GM21528 (cell line): Measurements from ENCODE around the gene ZFHX3.
A peak's percentile ranks its signal among the peaks of the same experiment; 100 is the strongest.

Experiments
- ATAC-seq: cut with Tn5 transposase; IDR thresholded peaks from one replicate; pipeline ENCODE4 v1.9.1; 2021; ENCODE audit warnings: mild to moderate bottlenecking, moderate library complexity; ENCODE audit not compliant: unreplicated experiment, low FRiP score

Gene ZFHX3

GRCh38 chr16:72838951-72839350 lies 209.0 kb downstream of the ZFHX3 start:
- no peak for ATAC-seq

- no peak for ATAC-seq
Observed at GRCh38 chr16:72838586-72838910, 209.4 kb downstream of the ZFHX3 start.

DNA sequence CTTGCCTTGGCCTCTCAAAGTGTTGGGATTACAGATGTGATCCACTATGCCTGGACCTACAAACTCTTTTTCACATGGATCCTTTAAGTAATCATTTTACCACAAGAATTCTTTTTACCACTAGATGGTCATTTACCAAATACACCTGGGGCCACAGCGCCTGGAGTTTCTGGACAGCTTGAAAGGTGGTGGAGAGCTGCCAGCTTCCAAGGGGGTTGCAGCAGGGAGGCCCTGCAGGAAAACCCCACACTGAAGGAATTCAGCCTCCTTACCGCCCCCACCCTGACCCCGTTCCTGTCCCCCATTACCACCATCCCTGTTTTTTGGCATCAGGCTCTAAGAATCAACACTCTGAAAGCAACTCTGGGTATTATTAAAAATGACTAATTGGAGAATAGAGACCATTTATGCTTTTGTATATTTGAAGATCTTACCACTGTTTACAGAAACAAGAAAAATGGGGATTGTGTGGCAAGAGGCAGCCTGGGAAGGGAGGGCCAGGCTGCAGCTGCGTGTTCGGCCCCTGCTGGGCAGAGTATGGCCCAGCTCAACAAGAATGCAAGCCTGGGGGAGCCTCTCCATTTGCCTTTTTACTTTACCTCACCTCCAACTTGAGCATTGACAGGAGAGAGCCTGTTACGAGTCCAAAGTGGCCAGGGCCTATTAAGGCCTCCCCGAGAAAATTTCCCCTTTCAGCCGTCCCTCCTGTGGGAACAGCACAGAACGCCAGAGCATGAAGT lies 209.9 kb downstream of the ZFHX3 start:
- no peak for ATAC-seq

- ATAC-seq: no peak
Observed at GRCh38 chr16:72836985-72837384, 210.9 kb downstream of the ZFHX3 start.

- no peak for ATAC-seq
Observed at GRCh38 chr16:72836181-72836580, 211.7 kb downstream of the ZFHX3 start.

DNA sequence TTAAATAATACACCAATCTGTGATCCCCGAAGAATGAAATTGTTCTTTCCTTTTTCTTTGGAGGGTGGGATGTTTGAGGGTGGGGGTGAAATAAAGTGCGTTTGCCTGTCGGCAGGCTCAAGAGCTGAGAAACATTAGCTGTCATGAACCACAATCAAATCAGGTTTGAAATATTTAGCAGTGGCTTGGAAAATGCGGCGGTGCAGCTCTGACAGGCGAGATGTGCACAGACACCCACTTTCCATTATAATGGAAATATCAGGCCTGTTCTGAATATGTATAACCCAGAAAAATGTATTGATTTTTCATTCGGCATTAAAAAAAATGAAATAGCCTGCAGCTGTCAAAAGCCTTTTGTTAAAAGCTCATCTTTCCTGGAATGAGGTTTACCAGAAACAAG lies 212.8 kb downstream of the ZFHX3 start:
- no peak for ATAC-seq

- ATAC-seq: no peak
Observed at GRCh38 chr16:72834499-72834898, 213.4 kb downstream of the ZFHX3 start.

DNA sequence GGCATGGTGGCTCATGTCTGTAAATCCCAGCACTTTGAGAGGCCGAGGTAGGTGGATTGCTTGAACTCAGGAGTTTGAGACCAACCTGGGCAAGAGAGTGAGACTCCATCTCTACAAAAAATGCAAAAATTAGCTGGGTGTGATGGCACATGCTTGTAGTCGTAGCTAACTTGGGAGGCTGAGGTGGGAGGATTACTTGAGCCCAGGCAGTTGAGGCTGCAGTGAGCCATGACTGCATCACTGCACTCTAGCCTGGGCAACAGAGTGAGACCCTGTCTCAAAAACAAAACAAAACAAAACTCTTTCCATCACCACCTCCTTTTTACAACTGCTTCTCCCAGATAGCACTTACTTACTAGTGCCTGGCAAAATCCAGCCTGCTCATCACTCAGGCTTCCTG lies 214.0 kb downstream of the ZFHX3 start:
- no peak for ATAC-seq

GRCh38 chr16:72833482-72833881 lies 214.4 kb downstream of the ZFHX3 start:
- ATAC-seq: no peak

DNA sequence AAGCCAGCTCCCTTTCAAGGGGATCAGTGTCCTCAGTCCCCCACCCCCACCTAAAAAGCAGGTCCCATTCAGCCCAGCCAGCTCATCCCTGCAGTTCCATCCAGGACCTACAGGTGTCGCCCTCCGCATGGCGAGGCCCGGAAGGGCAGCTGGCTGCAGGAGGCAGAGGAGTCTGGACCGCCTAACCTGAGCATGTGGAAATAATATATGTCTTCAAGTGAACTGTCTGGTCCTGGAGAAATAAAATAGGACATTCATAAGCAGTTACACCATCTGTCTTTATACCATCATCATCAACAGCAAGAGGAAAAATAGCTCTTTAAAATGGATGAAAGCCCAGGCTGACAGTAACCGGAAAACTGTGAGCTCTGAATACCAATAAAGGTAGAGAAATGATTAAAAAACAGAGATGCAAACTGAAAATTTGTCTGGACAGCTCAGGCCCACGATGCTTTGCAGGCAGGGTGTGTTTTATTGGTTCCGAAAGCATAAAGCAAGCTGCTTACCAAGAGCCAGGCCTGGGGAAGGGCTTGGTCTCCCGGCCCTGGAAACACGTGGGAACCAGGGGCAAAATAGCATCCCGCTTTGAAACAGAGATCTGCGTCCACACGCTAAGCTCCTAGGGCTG lies 215.2 kb downstream of the ZFHX3 start:
- peak; percentile 66 for ATAC-seq

GRCh38 chr16:72829846-72830775 lies 217.8 kb downstream of the ZFHX3 start:
- ATAC-seq: no peak

DNA sequence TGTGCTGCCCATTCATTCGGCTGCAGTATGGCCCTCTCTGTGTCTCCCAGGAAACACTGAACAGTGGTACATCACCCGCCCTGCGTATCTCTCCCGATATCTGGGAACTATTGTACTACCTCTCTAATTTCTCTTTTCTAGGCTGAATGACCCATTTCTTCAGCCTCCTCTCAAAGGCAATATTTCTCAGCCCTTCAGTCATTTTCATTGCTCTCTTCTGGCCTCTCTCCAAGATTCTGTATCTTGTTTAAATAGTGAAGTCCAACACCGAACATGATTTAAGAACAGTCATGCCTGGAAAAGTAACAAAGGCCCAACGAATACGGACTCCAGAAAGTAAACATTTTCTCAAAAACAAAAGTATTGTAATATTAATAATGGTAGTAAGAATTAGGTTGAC lies 220.1 kb downstream of the ZFHX3 start:
- no peak for ATAC-seq

GRCh38 chr16:72825912-72826621 lies 221.9 kb downstream of the ZFHX3 start:
- ATAC-seq: no peak

- ATAC-seq: no peak
Observed at GRCh38 chr16:72824761-72825160, 223.2 kb downstream of the ZFHX3 start.

GRCh38 chr16:72824027-72824426 lies 223.9 kb downstream of the ZFHX3 start:
- no peak for ATAC-seq

DNA sequence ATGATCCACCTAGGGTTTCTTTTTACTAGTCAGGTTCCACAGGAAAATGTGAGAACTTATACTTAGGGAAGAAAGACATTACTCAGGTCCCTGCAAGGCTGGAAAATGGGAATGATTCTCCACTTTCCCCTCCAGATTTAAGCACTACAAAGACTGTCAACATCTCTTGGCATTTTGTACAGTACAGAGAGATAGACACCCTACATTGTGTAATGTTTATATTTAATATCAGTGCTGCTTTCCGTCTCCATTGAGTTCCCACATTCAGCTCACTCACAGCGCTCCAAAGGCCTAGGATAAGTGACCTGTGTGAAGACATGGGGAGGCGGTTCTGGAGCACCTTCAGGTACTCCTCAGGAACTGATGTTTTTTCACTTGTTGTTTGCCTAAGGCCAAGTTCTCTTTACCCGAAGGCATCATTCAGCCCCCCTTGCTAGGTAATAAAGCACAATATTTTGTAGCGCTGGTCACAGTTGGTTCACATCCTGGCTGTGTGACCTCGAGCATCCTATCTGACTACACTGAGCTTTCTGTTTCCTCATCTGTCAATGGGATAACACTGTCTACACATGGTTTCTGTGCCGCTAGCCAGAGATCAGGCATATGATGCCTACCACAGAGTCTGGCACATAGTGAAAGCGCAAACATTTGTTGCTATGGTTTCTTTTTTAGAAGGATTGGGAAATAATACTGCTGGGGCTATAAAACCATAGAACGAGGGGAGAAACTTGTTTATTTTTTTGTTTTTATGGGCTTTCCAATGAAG lies 226.6 kb downstream of the ZFHX3 start:
- no peak for ATAC-seq

DNA sequence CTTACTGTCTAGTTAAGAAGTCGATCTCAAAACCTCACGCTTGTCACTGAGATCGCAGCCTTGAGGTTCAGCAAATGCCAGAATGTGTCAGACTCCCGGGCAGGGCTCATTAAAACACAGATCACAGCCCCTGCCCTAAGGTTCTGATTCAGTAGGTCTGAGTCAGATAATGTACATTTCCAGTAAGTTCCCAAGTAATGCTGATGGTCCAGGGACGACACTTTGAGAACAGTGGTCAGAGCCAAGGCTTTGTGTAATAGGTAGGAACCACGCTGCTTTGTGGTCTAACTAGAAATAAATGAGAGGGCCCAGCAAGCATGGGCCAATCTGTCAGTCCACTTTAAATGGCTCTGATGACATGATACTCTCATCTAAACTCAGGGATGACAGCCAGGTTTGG lies 228.6 kb downstream of the ZFHX3 start:
- no peak for ATAC-seq

- ATAC-seq: no peak
Observed at GRCh38 chr16:72818236-72818845, 229.6 kb downstream of the ZFHX3 start.
